Gastrocnemius medialis (tissue), 4 donors: ENCODE measurements around the gene RGL2.

ENCODE experiments used
- POLR2A ChIP-seq, 2 donors: fragments of 450-650 bp; IDR thresholded peaks; one replicate each; pipeline ENCODE4 v1.6.1; 2017; ENCODE audit warnings: antibody characterized with exemption in 2 of 2, mild to moderate bottlenecking in 2 of 2, moderate library complexity in 2 of 2
- TF ChIP-seq, protein P1 (sequence below), 5 experiments: fragments of 450-650 bp in 3 of 5; fragments of 200-600 bp in 2 of 5; sonication (generic) in 2 of 5; IDR thresholded peaks in 4 of 5; conservative IDR thresholded peaks in 1 of 5; 1 replicate in 4 of 5; 2 replicates in 1 of 5; pipeline ENCODE4 v1.5.1; 2016 to 2019; ENCODE audit warnings: antibody characterized with exemption in 5 of 5, mild to moderate bottlenecking in 3 of 5, moderate library complexity in 3 of 5

GRCh38 chr6:33272275-33273128, 26.2 kb downstream of the RGL2 start:
- TF ChIP-seq, protein P1, sequence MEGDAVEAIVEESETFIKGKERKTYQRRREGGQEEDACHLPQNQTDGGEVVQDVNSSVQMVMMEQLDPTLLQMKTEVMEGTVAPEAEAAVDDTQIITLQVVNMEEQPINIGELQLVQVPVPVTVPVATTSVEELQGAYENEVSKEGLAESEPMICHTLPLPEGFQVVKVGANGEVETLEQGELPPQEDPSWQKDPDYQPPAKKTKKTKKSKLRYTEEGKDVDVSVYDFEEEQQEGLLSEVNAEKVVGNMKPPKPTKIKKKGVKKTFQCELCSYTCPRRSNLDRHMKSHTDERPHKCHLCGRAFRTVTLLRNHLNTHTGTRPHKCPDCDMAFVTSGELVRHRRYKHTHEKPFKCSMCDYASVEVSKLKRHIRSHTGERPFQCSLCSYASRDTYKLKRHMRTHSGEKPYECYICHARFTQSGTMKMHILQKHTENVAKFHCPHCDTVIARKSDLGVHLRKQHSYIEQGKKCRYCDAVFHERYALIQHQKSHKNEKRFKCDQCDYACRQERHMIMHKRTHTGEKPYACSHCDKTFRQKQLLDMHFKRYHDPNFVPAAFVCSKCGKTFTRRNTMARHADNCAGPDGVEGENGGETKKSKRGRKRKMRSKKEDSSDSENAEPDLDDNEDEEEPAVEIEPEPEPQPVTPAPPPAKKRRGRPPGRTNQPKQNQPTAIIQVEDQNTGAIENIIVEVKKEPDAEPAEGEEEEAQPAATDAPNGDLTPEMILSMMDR (IDR thresholded peaks at IDR 0.05 in 4 of 5, conservative IDR thresholded peaks at IDR 0.05 in 1 of 5): no peak
- TF ChIP-seq POLR2A (IDR thresholded peaks at IDR 0.05): no peak
